Measurements from ENCODE around the gene C1RL.
A peak's percentile ranks its signal among the peaks of the same experiment; 100 is the strongest.

GRCh38 chr12:7113389-7113871 is 4.4 kb upstream of the C1RL start:
- TF ChIP-seq CTCF (IDR thresholded peaks at IDR 0.05): peak; percentile 74 to 85
- no peak for TF ChIP-seq EP300 (IDR thresholded peaks at IDR 0.05)
- TF ChIP-seq POLR2A (IDR thresholded peaks at IDR 0.05): no peak

Data from suprapubic skin (tissue), 3 donors.